ENCODE measurements around the gene SLC16A9.

- TF ChIP-seq, protein P1, sequence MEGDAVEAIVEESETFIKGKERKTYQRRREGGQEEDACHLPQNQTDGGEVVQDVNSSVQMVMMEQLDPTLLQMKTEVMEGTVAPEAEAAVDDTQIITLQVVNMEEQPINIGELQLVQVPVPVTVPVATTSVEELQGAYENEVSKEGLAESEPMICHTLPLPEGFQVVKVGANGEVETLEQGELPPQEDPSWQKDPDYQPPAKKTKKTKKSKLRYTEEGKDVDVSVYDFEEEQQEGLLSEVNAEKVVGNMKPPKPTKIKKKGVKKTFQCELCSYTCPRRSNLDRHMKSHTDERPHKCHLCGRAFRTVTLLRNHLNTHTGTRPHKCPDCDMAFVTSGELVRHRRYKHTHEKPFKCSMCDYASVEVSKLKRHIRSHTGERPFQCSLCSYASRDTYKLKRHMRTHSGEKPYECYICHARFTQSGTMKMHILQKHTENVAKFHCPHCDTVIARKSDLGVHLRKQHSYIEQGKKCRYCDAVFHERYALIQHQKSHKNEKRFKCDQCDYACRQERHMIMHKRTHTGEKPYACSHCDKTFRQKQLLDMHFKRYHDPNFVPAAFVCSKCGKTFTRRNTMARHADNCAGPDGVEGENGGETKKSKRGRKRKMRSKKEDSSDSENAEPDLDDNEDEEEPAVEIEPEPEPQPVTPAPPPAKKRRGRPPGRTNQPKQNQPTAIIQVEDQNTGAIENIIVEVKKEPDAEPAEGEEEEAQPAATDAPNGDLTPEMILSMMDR (IDR thresholded peaks at IDR 0.05), result no peak
- TF ChIP-seq ZFX (IDR thresholded peaks at IDR 0.05; ENCODE audit: borderline replicate concordance), result no peak
Measured at GRCh38 chr10:59678884-59679301, 30.8 kb downstream of the SLC16A9 start.

Measured in 22Rv1 (cell line).